ENCODE measurements around the gene OR10G7.

GRCh38 chr11:124075841-124076651 is 34.9 kb upstream of the OR10G7 start:
- TF ChIP-seq CTCF (optimal IDR thresholded peaks at IDR 0.05 in 1 of 3, IDR thresholded peaks at IDR 0.05 in 1 of 3, conservative IDR thresholded peaks at IDR 0.05 in 1 of 3; ENCODE audit: extremely low read depth in 1 of 3, insufficient read depth in 2 of 3, low read length in 3 of 3) (peak in 1 of 3 experiments; percentile 3), EZH2 (IDR thresholded peaks at IDR 0.05; ENCODE audit: low read length) (no peak)
